K562 (cell line): ENCODE results near the gene GPR26. TPM values are rescaled to one million over a fixed set of nuclear protein-coding genes. Genes with fewer than 3 reads are reported as not detected.

ENCODE experiments used
- ATAC-seq: fragments of 200-7000 bp; cut with Tn5 transposase; 3 replicates; pipeline ENCODE4 v1.9.1; 2020; ENCODE audit warnings: moderate library complexity
- BruUV-seq: library from RNA; stranded (reverse); fragments of 400-500 nt; replicated peaks from 2 replicates; lab custom pipeline; 2021; lab: Mats Ljungman, UMichigan
- CTCF ChIA-PET: fragments of 300-600 bp; formaldehyde crosslinking; extraction: SDS; loops from one replicate; lab custom pipeline; 2021; ENCODE audit warnings: low intra/inter-chr PET ratio; lab: Yijun Ruan, JAX
- POLR2A ChIA-PET: fragments of 300-600, 350-650 bp; sonication (Branson Sonifier 250); formaldehyde crosslinking; extraction: SDS; loops from one replicate; lab custom pipeline; 2021; ENCODE audit warnings: antibody characterized with exemption, inconsistent platforms; lab: Yijun Ruan, JAX
- DNase-seq, 4 experiments: peaks; one replicate each; pipeline versions ENCODE4 v3.0.0 to v3.0.0-alpha.2; 2011 to 2018; ENCODE audit warnings: low spot score in 3 of 4, mixed read lengths in 3 of 4; ENCODE audit errors: extremely low read depth in 1 of 4
- FAIRE-seq: peaks from 2 replicates; lab custom pipeline; 2011; peaks lifted over from hg19 to GRCh38; lab: Jason Lieb, UNC
- H2AFZ ChIP-seq: 2 replicates; pipeline ENCODE4 v1.6.0; 2011; ENCODE audit warnings: low read depth, low read length, control low read depth, inconsistent platforms
- H3K27ac ChIP-seq: fragments of 200-600 bp; 3 replicates; pipeline ENCODE4 v1.8.0; 2011; ENCODE audit warnings: low read depth, mild to moderate bottlenecking, control low read depth, inconsistent platforms, low read length, moderate library complexity, mixed read lengths; ENCODE audit errors: extremely low read depth
- H3K27me3 ChIP-seq, 2 experiments: fragments of 300-600 bp in 1 of 2; 2 replicates in 1 of 2; 3 replicates in 1 of 2; pipeline versions ENCODE4 v1.6.0 to v1.8.0; 2011; ENCODE audit warnings: inconsistent platforms in 2 of 2, low read length in 2 of 2, mild to moderate bottlenecking in 1 of 2, mixed read lengths in 1 of 2, moderate library complexity in 1 of 2; ENCODE audit not compliant: control insufficient read depth in 2 of 2, insufficient read depth in 2 of 2
- H3K36me3 ChIP-seq: fragments of 300-600 bp; 3 replicates; pipeline ENCODE4 v1.8.0; 2011; ENCODE audit warnings: mild to moderate bottlenecking, low read length, inconsistent platforms; ENCODE audit not compliant: control insufficient read depth, insufficient read depth
- H3K4me1 ChIP-seq, 2 experiments: fragments of 200-600 bp in 1 of 2; replicated peaks in 1 of 2; 2 replicates in 1 of 2; 3 replicates in 1 of 2; pipeline versions ENCODE4 v1.5.1 to v1.8.0; 2011; ENCODE audit warnings: inconsistent platforms in 2 of 2, low read length in 2 of 2, mild to moderate bottlenecking in 1 of 2, mixed read lengths in 1 of 2, moderate library complexity in 1 of 2; ENCODE audit not compliant: control insufficient read depth in 2 of 2, insufficient read depth in 2 of 2
- H3K4me2 ChIP-seq: 2 replicates; pipeline ENCODE4 v1.6.1; 2011; ENCODE audit warnings: low read length, control low read depth, inconsistent platforms, mixed read lengths; ENCODE audit not compliant: insufficient read depth
- H3K4me3 ChIP-seq: fragments of 200-600 bp; sonication (generic), shearing (Covaris generic); 2 replicates; pipeline ENCODE4 v1.5.1; 2016; ENCODE audit warnings: control low read depth, inconsistent platforms
- H3K79me2 ChIP-seq: fragments of 200-600 bp; 3 replicates; pipeline ENCODE4 v1.8.0; 2011; ENCODE audit warnings: low read length, inconsistent platforms; ENCODE audit not compliant: control insufficient read depth, insufficient read depth
- H3K9ac ChIP-seq, 2 experiments: 2 replicates each; pipeline versions ENCODE4 v1.6.0 to v1.6.1; 2011; ENCODE audit warnings: low read depth in 2 of 2, low read length in 2 of 2, control low read depth in 1 of 2, inconsistent platforms in 1 of 2, mild to moderate bottlenecking in 1 of 2, mixed read lengths in 1 of 2; ENCODE audit not compliant: insufficient read depth in 1 of 2
- H3K9me1 ChIP-seq: one replicate; pipeline ENCODE4 v1.6.0; 2011; ENCODE audit warnings: inconsistent platforms, mild to moderate bottlenecking, low read length, moderate library complexity; ENCODE audit not compliant: control insufficient read depth, insufficient read depth
- H3K9me3 ChIP-seq: replicated peaks from 2 replicates; pipeline ENCODE4 v1.5.1; 2011; ENCODE audit warnings: low read depth, low read length, inconsistent platforms; ENCODE audit not compliant: control insufficient read depth, insufficient read depth
- H4K20me1 ChIP-seq: replicated peaks from 2 replicates; pipeline ENCODE4 v1.6.1; 2011; ENCODE audit warnings: low read length, inconsistent platforms, mixed read lengths; ENCODE audit not compliant: control insufficient read depth, insufficient read depth
- HDAC2 ChIP-seq: fragments of 450-650 bp; IDR thresholded peaks from 2 replicates; pipeline ENCODE4 v1.6.1; 2016; ENCODE audit warnings: mild to moderate bottlenecking
- RBM14 ChIP-seq: fragments of 200-400 bp; formaldehyde crosslinking; IDR thresholded peaks from 2 replicates; pipeline ENCODE4 v1.6.1; 2018; ENCODE audit warnings: low read depth, mild to moderate bottlenecking, low read length, moderate library complexity, borderline replicate concordance; ENCODE audit not compliant: insufficient read depth
- ZNF347 ChIP-seq: fragments of 450-650 bp; formaldehyde crosslinking; IDR thresholded peaks from 2 replicates; pipeline ENCODE4 v1.4.0; 2020; ENCODE audit warnings: low read depth, mild to moderate bottlenecking, moderate library complexity
- ZNF695 ChIP-seq: fragments of 450-650 bp; formaldehyde crosslinking; IDR thresholded peaks from 2 replicates; pipeline ENCODE4 v1.4.0; 2020; ENCODE audit warnings: mild to moderate bottlenecking, moderate library complexity
- WGBS: fragments of 100-300 bp; shearing (Covaris generic); methylation state at CpG from one replicate; pipeline ENCODE4 v1.1.6; 2016; ENCODE audit warnings: low coverage, mixed read lengths; ENCODE audit not compliant: insufficient coverage; ENCODE audit errors: missing lambda C conversion rate; 5-methylcytosine and 5-hydroxymethylcytosine counted together
- in situ Hi-C: fragments of 300-500 bp; cut with MboI; formaldehyde crosslinking; loops from 4 replicates; pipeline ENCODE4 v1.15.0; 2018; ENCODE audit warnings: inconsistent platforms, mixed read lengths
- intact Hi-C: fragments of 100-400 bp; cut with micrococcal nuclease; formaldehyde crosslinking; loops from 2 replicates; pipeline ENCODE4 v1.14.2; 2022
- polyA plus RNA-seq, 8 experiments: library from polyadenylated mRNA; depleted of rRNA in 4 of 8; stranded (reverse) in 5 of 8; unstranded in 3 of 8; fragments of >200 nt; fragmentation: Nextera tagmentation in 2 of 8; fragmentation: Illumina TruSeq in 1 of 8; extraction: Ambion mirVana in 2 of 8; extraction: Trizol in 1 of 8; gene quantifications; 2 replicates each; pipeline versions ENCODE4 v1.2.1 to v1.2.3, GENCODE V29; 2011 to 2014; ENCODE audit warnings: inconsistent platforms in 1 of 8, missing spikeins in 1 of 8
- total RNA-seq, 7 experiments: library from RNA; depleted of rRNA in 6 of 7; stranded (reverse); fragments of >200 nt in 6 of 7; fragmentation: Illumina TruSeq in 2 of 7; extraction: Trizol in 2 of 7; gene quantifications; 2 replicates each; pipeline versions ENCODE4 v1.2.1 to v1.2.3, GENCODE V29; 2011 to 2021; ENCODE audit warnings: low replicate concordance in 1 of 7

Gene GPR26
- total and polyA plus RNA-seq, 9 of the 15 experiments (the other 6 are each of a cell fraction or from before 2014, with no cell fraction given), result not detected

DNA sequence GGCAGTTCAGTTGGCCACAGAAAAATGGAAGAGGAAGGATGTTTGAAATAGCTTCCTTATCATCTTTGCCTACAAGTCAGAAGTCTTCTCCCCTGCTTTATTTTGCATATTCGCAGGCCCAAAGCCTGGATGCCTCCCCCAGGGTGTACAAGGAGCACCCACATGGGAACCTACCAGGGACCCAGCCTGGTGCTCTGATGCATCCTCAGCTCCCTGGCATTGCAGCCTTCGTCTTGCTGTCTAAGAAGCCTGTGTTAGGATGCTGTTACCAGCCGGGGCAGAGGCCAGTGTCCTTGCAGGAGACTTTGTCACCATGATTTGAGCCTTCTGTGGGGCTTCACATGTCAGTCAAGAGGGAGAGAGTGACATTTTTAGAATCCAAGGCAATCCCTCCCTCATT is 27.0 kb upstream of the GPR26 start:
- ChIA-PET POLR2A (no interaction called here), CTCF (no interaction called here)
- Histone ChIP-seq H3K9ac (no peak overlapping the region), H3K9me1 (no peaks in the 10 kb centered on the region), H3K9me3 (no peaks in the 10 kb centered on the region), H3K36me3 (no peaks in the 10 kb centered on the region), H2AFZ (no peak overlapping the region), H3K4me3 (no peak overlapping the region), H3K4me1 (no peaks in the 10 kb centered on the region), H3K79me2 (no peaks in the 10 kb centered on the region), H3K27me3 (no peaks in the 10 kb centered on the region), H4K20me1 (no peaks in the 10 kb centered on the region), H3K4me2 (no peak overlapping the region), H3K27ac (no peak overlapping the region)
- no TSS peak for BruUV-seq
- in situ Hi-C loops, result no loop called here
- 0% methylated on average over 3 of the region's 3 CpGs for WGBS
- ATAC-seq (no peak), FAIRE-seq (no peak), DNase-seq (no peak)
- intact Hi-C loops, result no loop called here
- TF ChIP-seq ZNF347 (no peak), ZNF695 (no peak)

DNA sequence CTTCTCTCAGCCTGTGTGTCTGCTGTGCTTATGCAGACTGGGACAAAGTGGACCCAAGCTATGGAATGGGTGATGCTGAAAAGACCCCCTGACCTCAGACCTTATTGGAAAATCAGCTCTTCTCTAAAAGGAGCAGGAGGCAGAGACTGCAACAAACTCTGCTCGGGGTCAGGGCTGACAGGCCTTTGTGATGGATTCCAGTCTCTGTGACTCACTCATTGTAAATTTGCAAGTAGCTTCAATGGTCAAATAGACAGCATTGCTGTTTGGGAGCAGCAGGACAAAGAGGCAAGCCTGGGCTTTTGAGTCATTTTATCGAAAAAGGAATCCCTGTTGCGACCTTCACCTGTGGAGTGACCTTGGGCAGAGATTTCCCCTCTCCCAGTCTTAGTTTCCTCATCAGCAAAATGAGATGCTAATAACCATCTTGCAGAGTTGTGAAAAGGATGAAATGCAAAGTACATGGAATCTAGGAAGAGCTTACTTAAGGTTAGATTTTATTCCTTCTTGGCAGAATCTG is 26.1 kb upstream of the GPR26 start:
- POLR2A ChIA-PET, result no interaction called here
- TF ChIP-seq RBM14 (no peak), HDAC2 (no peak)
- TF ChIP-seq, all 486 proteins: peak for 0
- no peak overlapping the region for H3K27ac ChIP-seq
- H4K20me1 ChIP-seq, result no peaks in the 10 kb centered on the region
- in situ Hi-C loops (no loop called here), intact Hi-C loops (no loop called here)
- H2AFZ ChIP-seq, result no peak overlapping the region
- CTCF ChIA-PET, result no interaction called here
- no peaks in the 10 kb centered on the region for H3K9me3 ChIP-seq
- DNase-seq (no peak), ATAC-seq (no peak), FAIRE-seq (no peak)
- no peaks in the 10 kb centered on the region for H3K27me3 ChIP-seq
- H3K4me1 ChIP-seq, result no peaks in the 10 kb centered on the region
- WGBS, result 0% methylated on average over 2 of the region's 3 CpGs
- BruUV-seq, result no TSS peak
- H3K4me2 ChIP-seq, result no peak overlapping the region
- H3K36me3 ChIP-seq, result no peaks in the 10 kb centered on the region
- no peaks in the 10 kb centered on the region for H3K9me1 ChIP-seq
- H3K4me3 ChIP-seq, result no peak overlapping the region
- H3K9ac ChIP-seq, result no peak overlapping the region
- no peaks in the 10 kb centered on the region for H3K79me2 ChIP-seq
